GM18909 (cell line): ENCODE results near the gene C5orf63.
"Not testable (repeated sequence)": the region's sequence is repeated elsewhere in the genome, so short reads cannot be mapped to it uniquely, and the experiment has no call there.

Experiments used
- ATAC-seq: cut with Tn5 transposase; IDR thresholded peaks from one replicate; pipeline ENCODE4 v1.9.1; 2021; ENCODE audit warnings: mild to moderate bottlenecking; ENCODE audit not compliant: unreplicated experiment, poor library complexity

The C5orf63 gene

DNA sequence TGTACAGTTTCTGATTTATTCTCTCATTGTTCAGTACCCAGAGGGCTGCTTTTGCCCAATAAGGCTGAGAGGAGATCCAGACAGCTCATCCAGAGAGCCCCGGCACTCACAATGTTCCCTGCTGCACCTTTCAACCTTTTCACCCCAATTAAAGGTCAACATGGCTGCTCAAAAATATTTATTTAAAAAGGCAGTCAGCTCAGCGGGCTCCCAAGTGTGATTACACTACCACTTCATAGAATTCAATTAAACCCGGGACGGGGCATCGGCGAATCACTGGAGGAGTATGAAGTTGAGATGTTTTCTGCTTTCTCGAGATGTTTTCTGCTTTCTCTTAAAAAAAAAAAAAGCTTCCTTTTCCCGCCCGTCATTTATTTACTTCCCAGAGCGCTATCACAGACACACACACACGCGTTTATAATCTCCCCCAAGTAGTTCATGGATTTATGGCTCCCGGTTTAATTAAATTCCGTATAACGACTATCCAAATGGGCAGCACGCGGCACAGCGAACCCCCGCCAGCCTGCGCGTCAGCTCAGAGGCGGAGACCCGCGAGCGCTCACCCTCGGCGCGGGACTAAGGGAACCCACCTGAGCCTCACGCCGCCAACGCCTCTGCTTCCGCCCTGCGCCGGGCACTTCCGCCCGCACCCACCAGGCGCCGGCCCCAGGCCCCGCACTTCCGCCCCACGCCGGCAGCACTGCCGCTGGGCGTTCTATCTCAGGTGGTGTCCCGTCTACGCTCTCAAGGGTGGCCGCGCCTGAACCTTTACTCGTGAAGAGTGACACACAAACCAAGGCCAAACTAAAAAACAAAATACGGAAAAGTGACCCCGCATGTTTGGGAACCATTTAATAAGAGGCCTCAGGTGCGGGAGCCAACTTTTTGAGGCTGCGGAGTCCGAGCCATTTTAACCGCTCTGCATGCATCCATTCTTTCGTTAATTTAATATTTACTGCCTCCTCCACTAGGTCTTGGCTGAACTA, at the start of gene C5orf63:
C5orf63 (minus strand) TSS at position 642 of the 986 bp plus-strand sequence. CDS start 14,507 bp downstream, outside the sequence.
- peak; percentile 100 for ATAC-seq

DNA sequence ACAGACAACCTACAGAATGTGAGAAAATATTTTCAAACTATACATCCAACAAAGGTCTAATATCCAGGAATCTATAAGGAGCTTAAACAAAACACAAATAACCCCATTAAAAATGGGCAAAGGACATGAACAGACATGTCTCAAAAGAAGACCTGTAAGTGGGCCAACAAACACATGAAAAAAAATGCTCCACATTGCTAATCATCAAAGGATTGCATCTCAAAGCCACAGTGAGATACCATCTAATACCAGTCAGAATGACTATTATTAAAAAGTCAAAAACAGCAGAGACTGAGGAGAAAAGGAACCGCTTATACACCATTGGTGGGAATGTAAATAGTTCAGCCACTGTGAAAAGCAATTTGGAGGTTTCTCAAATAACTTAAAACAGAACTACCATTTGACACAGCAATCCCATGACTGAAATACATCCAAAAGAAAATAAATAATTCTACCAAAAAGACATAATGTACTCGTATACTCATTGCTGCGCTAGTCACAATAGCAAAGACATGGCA, 39.1 kb upstream of the C5orf63 start:
- ATAC-seq, result no peak

DNA sequence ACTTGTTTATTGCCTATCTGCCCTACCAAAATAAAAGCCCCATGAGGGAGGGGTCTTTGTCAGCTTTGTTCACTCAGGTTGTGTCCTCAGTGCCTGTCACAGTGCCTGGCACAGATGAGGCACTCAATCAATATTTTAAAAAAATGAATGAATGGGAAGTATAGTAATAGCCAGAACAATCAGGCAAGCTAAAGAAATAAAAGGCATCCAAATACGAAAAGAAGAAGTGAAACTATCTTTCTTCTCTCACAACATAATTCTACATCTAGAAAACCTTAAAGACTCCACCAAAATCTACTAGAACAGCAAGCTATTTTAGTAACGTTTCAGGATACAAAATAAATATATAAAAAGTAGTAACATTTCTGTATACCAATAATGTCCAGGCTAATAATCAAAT, 37.8 kb upstream of the C5orf63 start:
- peak; percentile 65 for ATAC-seq

DNA sequence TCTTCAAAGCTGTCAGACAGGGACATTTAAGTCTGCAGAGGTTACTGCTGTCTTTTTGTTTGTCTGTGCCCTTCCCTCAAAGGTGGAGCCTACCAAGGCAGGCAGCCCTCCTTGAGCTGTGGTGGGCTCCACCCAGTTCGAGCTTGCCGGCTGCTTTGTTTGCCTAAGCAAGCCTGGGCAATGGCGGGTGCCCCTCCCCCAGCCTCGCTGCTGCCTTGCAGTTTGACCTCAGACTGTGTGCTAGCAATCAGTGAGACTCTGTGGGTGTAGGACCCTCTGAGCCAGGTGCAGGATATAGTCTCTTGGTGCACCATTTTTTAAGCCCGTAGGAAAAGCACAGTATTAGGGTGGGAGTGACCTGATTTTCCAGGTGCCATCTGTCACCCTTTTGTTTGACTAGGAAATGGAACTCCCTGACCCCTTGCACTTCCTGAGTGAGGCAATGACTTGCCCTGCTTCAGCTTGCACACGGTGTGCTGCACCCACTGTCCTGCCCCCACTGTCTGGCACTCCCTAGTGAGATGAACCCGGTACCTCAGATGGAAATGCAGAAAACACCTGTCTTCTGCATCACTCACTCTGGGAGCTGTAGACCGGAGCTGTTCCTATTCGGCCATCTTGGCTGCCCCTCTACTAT, 35.4 kb upstream of the C5orf63 start:
- not testable (repeated sequence) for ATAC-seq

DNA sequence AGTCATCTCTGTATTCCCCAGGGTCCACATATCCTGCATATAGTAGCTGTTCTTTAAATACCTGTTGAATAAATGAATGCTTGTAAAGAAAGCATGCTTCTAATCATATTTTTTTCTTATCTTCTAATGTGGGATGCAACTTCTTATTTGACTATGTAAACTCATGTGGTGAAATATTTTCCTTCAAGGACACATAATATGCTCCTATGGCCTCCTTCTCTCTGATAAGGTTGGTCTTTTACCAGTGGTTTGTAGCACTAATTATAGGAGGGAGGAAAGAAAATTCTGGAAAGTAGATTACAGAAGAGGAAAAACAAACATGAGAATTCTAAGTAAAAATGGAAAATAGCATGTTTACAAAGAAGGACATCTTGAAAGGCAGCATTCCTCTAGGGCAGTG, 28.6 kb upstream of the C5orf63 start:
- ATAC-seq, result no peak

DNA sequence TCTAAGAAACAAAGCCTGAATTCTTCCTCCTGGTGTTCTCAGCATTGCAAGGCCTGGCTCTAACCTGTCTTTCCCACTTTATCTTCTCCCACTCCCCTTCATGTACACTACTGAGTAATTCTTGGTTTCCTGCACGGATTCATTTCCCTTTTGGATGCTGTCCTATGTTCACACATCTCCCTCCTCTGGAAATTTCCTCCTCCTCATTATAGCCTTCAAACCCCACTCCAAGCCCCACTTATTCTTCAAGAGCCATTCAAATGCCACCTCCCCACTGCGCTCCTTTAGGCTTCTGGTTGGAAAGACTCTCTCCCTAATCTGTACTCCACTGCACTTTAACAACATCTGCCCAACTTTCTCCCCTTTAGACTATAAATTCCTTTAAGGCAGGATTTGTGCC, 28.2 kb upstream of the C5orf63 start:
- ATAC-seq, result no peak

DNA sequence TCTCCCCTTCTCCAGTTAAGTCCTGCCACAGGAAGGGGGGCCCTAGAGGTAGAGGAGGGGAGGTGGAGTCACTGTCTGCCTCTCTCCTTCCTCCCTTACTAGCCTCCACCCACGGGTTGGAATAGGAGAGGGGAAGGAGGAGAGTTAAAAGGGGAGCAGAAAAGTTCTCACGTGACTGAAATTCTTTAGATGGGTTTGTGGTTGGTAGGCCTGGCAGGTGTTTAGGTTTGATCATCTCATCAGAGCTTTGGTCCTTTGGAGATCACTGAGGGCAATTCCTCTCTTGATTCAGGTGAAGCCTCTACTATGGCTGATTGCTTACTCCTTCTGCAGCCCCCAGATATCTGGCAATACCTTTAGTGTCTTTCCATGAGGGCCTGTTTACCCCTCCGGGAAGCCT, 24.9 kb upstream of the C5orf63 start:
- ATAC-seq, result no peak

DNA sequence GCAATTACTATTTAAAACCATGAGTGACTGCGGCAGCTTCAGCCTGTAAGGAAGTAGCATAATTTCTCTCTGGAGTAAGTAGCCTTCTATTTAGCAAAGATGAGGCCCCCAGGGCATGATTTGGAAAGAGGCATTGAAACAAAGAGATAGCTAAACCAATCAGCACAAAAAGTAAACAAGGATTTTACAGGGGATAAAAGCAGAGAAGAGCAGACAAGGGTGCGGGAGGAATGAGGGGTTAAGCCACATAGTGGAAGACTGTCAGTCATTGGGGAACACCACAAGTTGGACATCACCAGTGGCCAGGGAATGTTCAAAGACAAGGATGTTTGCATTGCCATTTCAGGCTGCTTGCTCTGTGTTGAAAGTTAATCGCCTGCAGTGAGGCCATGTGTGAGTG, 24.0 kb upstream of the C5orf63 start:
- no peak for ATAC-seq

DNA sequence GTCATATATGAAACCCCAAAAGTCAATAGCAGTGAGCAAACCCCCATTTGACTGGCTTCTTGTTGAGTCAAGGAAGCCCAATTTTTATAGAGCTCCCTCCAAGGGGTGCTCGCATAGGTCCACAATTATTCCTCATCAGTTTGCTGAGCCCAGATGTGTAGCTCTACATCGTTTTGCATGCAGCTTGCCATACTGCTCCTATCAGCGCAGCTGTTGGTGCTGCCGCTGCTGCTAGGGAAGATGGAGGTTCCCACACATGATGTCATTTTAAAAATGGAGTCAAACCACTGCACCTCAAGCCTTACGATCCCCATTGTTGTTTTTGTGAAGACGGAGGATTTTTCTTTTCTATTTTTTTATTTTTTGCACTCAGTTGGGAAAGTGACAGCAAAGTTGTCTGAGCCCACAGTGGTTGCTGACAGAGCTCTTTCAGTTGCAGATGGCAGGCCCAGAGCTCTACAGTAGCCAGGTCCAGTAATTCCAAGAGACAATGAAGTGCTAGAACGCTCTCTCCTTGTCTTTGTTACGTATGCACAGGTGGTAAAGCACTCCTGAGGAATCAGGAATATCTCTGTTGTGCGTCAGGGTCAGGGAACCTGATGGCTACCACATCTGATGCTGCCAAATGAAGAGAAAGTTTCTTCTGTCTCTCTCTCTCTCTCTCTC, 23.2 kb upstream of the C5orf63 start:
- no peak for ATAC-seq

DNA sequence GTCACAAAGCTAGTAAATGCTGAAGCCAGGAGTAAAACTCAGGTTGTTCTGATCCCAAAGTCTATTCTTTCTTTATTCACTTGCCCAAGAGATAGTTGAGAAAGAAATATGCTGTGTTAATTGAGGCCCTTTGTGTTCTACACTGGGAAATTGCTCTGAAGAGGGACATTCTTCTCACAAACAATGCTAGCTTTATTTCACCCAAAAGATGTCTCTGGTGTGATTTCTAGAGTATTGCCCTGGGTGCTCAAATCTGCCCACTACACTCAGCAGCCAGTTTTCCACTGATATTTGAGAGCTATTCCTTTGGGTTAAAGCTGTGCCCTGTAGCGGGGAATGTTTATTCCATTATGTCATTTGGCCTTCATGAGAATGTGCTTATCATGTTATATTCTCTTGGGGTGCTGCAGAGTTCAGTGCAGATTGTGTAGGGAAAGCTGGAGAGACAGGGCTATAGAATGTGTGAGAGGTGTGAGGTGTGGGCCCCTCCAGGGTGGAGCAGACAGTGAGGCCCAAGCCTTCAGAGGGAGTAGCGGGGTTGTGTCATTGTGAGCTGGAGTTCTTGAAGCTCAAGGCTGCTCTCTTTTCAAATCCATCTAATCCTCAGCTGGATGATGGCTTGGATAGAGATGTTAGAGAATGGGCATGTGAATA, 21.0 kb upstream of the C5orf63 start:
- ATAC-seq, result no peak

DNA sequence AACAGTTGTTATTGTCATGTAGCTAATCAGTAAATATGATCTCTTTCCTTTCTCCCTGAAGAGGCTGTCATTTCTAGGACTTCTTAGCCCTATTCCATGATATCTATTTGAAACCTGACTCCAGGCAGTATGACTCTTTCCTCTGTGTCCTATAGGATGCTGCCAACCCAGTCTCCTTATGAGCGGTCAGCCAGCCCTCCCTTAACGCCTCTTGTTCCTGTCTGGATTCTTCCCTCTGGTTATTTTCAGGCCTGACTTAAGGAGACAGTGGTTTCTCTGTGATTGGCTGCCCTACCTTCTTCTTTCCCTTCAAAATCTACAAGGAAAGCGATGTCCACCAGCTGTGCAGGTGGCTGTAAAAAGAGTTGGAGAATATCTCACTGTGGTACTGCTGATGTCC, 19.4 kb upstream of the C5orf63 start:
- no peak for ATAC-seq

DNA sequence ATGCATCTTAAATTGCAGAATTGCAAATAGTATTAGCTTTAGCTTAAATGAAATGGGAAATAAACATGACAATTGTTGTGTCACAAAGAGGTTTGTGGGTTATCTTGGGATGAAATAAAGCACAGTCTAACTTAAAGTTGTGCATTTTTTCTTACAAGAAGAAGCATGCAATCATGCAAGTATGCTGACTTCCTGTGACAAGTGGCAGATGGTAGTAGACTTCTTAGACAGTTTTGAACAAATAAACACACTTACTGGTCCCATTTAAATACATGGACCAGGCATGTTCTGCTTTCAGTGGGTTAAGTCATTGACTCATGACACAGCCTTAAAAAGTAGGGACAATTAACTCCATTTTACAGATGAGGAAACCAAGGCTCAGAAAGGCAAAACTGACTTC, 15.9 kb upstream of the C5orf63 start:
- no peak for ATAC-seq

DNA sequence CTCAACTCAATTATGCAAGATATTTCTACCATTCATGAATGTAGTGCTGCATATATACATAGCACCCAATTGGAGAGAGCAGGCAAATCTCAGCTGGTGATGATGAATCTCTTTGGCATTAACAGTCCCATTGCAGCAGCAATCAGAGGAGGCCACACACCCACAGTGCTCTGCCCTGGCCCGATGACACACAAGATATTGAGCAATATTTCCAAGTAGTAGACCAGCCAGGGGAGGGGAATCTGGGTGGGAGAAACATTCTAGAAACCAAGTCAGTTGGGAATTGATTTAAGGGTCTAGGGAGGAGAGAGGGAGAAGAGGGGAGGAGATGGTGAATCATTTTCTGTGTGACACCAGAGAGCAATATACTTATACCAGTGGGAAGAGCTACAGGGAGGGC, 14.9 kb upstream of the C5orf63 start:
- ATAC-seq, result no peak

DNA sequence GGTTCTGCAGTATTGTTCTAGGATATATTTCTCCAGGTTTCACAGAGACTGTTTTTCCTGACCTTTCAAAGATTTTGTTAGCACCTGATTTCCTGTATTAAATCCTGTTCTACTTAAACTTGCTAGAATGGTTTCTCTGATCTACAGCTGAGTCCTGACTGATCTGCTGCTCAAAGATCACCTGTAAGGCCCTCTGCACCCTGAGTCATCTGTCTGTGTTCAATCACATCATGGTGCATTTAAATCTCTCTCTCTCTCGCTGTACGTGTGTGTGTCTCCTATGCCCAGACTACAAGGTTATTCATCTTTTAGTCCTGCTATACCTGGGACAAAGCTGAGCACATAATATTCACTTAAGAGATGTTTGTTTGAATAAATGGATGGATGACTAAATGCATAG, 13.3 kb upstream of the C5orf63 start:
- no peak for ATAC-seq

DNA sequence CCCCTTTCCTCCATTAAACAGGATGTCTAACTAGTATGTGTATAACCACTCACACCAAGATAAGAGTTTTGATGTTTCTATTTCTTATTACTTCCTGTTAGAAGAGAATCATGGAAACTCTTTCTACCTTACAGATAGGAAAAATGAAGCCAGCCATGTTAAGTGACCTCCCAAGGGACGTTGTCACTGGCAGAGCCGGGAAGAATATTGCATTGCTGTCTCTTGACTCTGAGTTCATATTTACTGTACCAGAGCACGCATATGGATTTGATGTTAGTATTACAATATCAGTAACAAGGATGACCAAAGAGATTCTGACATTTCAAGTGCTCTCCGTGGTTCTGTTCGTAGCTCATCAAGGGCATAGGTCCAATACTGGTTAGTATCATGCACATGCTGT, 12.5 kb upstream of the C5orf63 start:
- no peak for ATAC-seq

DNA sequence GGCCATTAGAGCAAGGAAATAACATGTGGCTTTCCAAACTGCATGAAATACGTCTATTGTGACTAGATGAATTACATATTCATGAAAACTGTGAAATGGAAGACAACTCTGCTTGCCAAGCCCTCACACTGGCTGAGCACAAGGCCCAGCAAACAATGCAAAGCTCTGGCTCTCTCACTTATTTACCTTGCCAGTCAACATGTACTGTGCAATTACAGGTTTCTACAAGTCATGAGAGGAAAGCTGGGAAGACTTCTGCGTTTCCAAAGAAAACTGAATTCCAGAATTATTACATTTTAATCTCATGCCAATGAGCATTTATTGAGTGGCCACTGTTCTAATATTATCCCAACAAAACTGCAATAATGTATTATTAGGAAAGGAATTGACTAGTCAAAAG, 12.1 kb upstream of the C5orf63 start:
- no peak for ATAC-seq

DNA sequence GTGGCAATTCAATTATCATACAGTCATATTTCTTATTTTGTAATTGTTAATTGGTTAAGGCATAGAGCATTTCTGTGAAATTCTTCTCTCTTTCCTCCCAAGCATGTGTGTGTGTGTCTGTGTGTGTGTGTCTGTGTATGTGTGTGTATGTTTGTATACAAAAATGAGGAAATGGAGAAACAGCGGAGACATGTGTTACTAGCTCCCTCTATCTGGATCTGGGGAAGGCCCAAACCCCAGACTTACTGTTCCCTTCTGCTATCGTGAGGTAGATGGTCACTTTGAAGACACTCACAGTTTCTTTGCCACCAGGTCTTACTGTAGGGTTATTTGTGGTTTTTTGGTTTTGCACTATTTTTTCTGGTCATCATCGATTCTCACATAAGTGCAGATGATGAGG, 11.4 kb upstream of the C5orf63 start:
- no peak for ATAC-seq

DNA sequence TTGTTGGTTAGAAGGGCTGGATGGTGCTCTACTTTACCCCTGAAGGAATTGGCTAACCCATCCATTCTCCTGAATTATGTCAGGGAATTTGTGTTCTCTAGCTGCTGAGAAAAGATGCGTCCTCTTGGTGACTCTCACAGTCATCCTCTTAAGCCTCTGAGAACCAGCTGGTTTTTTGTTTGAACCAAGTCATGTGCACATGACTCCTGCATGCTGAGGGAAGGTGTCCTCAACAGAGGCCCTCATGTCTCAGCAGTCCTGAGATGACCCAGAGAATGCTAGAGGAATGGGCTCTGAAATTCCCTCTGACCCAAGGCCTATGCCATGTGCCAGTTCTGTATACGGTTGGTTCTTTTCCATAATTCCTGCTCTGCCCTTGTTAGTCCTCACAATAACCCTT, 10.4 kb upstream of the C5orf63 start:
- no peak for ATAC-seq

DNA sequence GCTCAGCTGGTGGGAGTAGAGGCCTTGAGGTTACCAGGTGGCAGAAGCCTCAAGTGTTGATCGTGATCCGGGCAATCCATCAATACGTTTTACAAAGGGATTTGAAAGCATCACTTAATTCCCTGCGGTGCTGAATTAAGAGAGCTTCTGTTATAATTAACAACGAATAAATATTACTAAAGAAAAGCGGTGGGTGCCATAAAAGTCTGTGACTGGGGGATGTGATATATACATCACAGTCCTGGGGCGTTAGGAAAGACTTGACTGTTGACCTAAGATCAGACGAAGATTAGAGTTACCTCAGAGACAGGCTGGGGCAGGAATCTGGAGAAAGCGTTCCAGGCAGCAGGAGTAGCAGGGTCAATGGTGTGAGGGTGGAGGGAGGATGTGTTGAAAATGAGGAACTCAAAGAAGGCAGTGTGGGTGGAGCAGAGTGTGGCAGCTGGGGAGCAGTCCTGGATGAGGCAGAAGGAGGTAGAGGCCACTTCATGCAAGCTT, 6.7 kb upstream of the C5orf63 start:
- ATAC-seq, result no peak

DNA sequence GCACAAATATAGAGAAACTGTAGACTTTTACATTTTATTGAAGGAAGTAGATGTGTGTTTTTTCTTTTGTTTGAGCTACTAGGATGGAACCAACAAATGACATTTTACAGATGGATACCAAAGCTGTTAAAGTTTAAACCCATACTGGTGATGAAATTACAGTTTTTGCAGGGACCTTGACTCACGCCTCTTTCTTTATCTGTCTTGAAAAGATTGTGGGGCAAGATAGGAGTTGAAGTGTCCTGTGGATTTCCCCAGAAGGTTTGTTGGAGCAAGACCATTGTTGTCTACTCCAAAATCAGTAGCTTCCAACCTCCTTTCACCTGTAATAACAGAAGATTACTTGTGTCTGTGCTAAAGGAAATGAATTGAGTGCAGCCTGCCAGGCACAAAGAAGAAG, 4.1 kb upstream of the C5orf63 start:
- no peak for ATAC-seq
